ENCODE measurements around the gene CAMK1D.
"Not testable (repeated sequence)": the region's sequence is repeated elsewhere in the genome, so short reads cannot be mapped to it uniquely, and the experiment has no call there.

CAMK1D gene

GRCh38 chr10:12348870-12349628 is at the start of gene CAMK1D:
Gene CAMK1D (plus strand): TSS chr10:12349547.
- DNase-seq (ENCODE audit: low read depth in 2 of 2) = no peak

DNA sequence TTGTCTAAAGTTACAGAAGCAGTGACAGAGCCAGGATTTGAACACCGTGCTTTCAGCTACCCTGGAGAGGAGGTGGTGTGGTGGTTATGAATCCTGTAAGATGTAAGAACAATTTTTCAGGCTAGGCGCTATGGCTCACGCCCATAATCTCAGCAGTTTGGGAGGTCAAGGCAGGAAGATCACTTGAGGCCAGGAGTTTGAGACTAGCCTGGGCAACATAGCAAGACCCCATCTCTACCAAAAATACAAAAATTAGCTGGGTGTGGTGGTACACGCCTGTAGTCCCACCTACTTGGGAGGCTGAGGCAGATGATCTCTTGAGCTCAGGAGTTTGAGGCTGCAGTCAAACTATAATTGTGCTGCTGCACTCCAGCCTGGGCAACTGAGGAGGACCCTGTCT is 48.3 kb upstream of the CAMK1D start:
- DNase-seq (ENCODE audit: low read depth in 2 of 2) = not testable (repeated sequence)

DNA sequence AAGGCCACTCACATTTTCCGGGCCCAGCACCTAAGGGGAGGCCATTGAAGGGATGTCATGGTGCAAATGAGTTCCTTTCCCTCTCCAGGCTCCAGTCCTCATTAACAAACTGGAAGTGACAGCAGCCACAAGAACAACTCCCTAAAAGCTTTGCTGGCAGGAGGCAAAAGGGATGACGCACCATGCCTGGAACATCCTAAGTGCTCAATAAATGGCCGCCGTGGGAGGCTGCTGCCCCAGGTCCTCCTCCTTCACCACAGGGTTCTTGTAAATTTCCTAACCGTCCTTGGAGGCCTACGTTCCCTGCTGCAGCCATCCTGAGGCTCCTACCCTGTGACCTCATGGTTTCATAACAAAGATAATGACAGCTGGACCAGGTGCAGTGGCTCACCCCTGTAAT is 41.3 kb upstream of the CAMK1D start:
- DNase-seq (ENCODE audit: low read depth in 2 of 2) = no peak

GRCh38 chr10:12308736-12309375 is 40.5 kb upstream of the CAMK1D start:
- no peak for DNase-seq (ENCODE audit: low read depth in 2 of 2)

DNA sequence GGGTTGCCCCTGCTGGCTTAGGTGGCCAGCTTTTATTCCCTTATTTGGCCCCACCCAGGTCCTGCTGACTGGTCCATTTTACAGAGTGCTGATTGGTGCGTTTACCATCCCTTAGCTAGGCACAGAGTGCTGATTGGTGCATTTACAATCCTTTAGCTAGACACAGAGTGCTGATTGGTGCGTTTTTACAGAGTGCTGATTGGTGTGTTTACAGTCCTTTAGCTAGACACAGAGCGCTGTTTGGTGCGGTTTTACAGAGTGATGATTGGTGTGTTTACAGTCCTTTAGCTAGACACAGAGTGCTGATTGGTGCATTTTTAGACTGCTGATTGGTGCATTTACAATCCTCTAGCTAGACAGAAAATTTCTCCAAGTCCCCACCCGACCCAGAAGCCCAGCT is 39.6 kb upstream of the CAMK1D start:
- DNase-seq (ENCODE audit: low read depth in 2 of 2) = not testable (repeated sequence)

GRCh38 chr10:12314836-12315235 is 34.5 kb upstream of the CAMK1D start:
- no peak for DNase-seq (ENCODE audit: low read depth in 2 of 2)

- DNase-seq (ENCODE audit: low read depth in 2 of 2) = no peak
Measured at GRCh38 chr10:12319076-12319475, 30.3 kb upstream of the CAMK1D start.

- DNase-seq (ENCODE audit: low read depth in 2 of 2) = no peak
Measured at GRCh38 chr10:12320892-12321291, 28.5 kb upstream of the CAMK1D start.

GRCh38 chr10:12321641-12322040 is 27.7 kb upstream of the CAMK1D start:
- no peak for DNase-seq (ENCODE audit: low read depth in 2 of 2)

DNA sequence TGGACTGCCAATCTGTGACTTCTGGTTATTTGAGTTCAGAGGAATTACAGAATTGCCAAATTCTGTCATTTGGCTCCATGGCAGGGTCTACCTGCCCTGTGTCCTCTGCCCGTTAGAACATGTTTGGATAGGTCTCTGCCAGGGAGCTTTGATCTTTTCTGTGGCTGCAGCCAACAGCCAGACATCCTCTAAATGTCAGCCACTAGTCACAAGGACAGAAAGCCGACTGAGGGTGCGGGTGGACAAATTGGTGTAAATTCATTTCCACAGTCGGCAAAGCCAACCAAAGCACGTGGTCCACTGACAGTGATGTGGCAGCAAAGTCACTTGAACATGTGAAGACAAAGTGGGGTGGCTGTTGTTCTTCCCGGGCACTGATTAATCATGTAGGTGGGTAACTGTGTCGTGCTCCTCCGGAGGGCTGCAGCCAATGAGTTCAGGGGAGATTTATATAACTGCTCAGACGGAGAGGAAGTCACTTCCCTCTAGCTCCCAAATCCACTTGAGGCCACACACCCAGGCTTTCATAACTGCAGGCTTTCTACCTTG is 26.7 kb upstream of the CAMK1D start:
- DNase-seq (ENCODE audit: low read depth in 2 of 2) = no peak

- no peak for DNase-seq (ENCODE audit: low read depth in 2 of 2)
Measured at GRCh38 chr10:12324530-12324929, 24.8 kb upstream of the CAMK1D start.

GRCh38 chr10:12327074-12327473 is 22.3 kb upstream of the CAMK1D start:
- DNase-seq (ENCODE audit: low read depth in 2 of 2) = no peak

DNA sequence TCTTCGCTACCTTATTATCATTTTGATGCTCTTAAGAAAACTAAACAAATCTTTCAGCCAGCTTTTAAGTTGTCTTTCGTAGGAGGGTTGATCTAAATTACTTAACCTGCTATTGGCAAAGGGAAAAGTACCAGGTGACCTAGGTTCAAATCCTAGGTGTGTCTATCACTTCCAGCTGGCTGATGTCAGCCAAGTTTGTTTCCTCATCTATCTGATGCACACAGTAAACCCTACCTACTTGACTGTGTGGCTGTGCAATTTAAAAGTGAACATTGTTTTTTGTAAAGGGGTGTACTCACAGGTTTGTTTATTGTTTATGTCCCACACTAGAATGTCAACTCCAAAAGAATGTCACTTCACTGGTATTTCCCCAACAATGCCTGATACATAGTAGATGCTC is 21.9 kb upstream of the CAMK1D start:
- no peak for DNase-seq (ENCODE audit: low read depth in 2 of 2)

DNA sequence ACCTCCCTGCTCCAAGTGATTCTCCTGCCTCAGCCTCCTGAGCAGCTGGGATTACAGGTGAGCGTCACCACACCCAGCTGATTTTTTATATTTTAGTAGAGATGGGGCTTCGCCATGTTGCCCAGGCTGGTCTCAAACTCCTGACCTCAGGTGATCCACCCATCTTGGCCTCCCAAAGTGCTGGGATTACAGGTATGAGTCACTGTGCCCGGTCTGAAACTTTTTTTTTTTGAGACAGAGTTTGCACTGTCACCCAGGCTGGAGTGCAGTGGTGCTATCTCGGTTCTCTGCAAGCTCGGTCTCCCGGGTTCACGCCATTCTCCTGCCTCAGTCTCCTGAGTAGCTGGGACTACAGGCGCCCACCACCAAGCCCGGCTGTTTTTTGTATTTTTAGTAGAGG is 21.0 kb upstream of the CAMK1D start:
- DNase-seq (ENCODE audit: low read depth in 2 of 2) = not testable (repeated sequence)

DNA sequence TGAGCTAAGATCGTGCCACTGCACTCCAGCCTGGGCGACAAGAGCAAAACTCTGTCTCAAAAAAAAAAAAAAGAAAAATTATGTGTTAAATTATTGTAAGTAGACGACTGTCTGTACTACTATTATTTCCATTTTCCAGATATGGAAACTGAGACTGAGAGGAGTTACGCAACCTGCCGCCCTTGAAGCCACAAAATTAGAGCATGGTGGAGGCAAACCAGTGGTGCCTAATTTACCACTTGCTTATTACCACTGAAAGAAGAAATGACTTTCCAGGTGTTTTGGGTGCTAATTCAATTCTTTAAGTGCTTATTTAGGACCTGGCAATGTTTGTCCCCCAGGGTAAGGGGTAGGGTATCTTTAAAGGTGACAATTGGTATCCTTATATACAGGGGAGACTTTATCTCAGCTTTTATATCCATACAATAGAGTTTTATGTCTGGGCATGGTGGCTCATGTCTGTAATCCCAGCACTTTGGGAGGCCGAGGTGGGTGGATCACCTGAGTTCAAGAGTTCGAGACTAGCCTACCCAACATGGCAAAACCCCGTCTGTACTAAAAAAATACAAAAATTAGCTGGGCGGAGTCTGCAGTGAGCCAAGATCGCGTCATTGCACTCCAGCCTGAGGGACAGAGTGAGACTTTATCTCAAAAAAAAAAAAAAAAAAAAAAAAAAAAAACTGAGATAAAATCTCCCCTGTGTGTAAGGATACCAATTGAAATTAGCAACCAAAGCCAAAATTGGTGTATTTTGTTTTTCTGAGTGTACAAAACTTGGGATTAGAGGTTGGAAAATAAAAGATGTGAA is 16.6 kb upstream of the CAMK1D start:
- no peak for DNase-seq (ENCODE audit: low read depth in 2 of 2)

- DNase-seq (ENCODE audit: low read depth in 2 of 2) = peak; percentile 93 to 94
Measured at GRCh38 chr10:12333380-12334185, 15.8 kb upstream of the CAMK1D start.

GRCh38 chr10:12334186-12334530 is 15.2 kb upstream of the CAMK1D start:
- no peak for DNase-seq (ENCODE audit: low read depth in 2 of 2)

DNA sequence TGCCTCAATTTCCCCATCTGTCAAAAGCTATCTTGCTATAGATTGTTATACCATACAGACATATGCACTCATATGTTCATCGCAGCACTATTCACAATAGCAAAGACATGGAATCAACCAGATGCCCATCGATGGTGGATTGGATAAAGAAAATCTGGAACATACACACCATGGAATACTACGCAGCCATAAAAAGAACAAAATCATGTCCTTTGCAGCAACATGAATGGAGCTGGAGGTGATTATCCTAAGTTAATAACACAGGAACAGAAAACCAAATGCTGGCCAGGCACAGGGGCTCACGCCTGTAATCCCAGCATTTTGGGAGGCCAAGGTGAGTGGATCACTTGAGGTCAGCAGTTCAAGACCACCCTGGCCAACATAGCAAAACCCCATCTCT is 14.2 kb upstream of the CAMK1D start:
- not testable (repeated sequence) for DNase-seq (ENCODE audit: low read depth in 2 of 2)

- DNase-seq (ENCODE audit: low read depth in 2 of 2) = no peak
Measured at GRCh38 chr10:12337453-12338372, 11.6 kb upstream of the CAMK1D start.

DNA sequence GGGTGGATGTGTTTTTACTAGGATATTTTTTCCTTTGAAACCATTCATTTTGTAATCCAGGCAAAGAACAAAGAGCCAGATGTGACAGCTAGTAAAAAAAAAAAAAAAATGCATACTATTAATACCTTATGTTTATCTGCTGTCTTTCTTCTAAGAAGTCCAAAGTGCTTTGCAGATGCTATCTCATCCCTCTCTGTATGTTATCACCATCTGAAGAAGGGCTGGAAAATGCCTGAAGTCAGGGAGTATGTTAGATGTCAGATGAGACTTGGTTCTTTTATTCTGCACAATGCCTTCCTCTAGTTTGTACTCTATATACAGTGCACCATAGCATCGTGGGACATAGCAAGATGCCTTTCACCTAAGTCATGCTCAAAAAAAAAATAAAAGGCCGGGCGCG is 10.4 kb upstream of the CAMK1D start:
- DNase-seq (ENCODE audit: low read depth in 2 of 2) = no peak

DNA sequence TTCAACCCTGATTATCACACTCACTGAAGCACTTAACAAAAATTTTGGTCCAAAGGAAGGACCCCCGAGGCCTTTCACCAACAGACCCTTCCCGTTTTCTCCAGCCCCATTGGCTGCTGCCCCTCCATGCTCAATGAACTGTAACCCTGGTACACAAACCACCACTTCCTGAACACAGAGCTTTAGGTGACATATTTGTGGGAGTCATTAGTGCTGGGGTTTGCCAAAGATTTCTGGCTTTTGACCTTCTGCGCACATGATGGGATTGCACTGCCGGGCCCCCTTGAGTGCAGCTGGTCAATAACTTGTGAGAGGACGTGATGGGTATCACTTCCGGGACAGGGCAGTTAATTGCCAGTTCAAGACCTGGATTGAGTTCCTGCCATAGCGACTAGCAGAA is 9.0 kb upstream of the CAMK1D start:
- no peak for DNase-seq (ENCODE audit: low read depth in 2 of 2)

Data from fibroblast of skin of left quadriceps (primary cell).